Stimulated activated CD8-positive, alpha-beta memory T cell treated with anti-CD3 and anti-CD28 coated beads, Interleukin-2, amount 100 ng/mL, for 1 hour (primary cell): Measurements from ENCODE around the gene ABLIM1.

Experiments
- DNase-seq, 2 donors: peaks; one replicate each; pipeline ENCODE4 v3.0.0-alpha.2; 2020; ENCODE audit warnings: low read depth in 2 of 2

The ABLIM1 gene

GRCh38 chr10:114458216-114458920 is 199.7 kb downstream of the ABLIM1 start:
- DNase-seq = no peak

GRCh38 chr10:114453576-114453975 is 204.5 kb downstream of the ABLIM1 start:
- no peak for DNase-seq

GRCh38 chr10:114448897-114449296 is 209.2 kb downstream of the ABLIM1 start:
- no peak for DNase-seq

- DNase-seq = no peak
Measured at GRCh38 chr10:114445332-114445731, 212.7 kb downstream of the ABLIM1 start.

- no peak for DNase-seq
Measured at GRCh38 chr10:114444819-114445218, 213.3 kb downstream of the ABLIM1 start.

- no peak for DNase-seq
Measured at GRCh38 chr10:114442091-114442630, 215.9 kb downstream of the ABLIM1 start.

- no peak for DNase-seq
Measured at GRCh38 chr10:114441107-114441506, 217.0 kb downstream of the ABLIM1 start.

GRCh38 chr10:114437473-114438292 is 220.4 kb downstream of the ABLIM1 start:
- no peak for DNase-seq

- DNase-seq = no peak
Measured at GRCh38 chr10:114436941-114437340, 221.1 kb downstream of the ABLIM1 start.

- no peak for DNase-seq
Measured at GRCh38 chr10:114432566-114433093, 225.4 kb downstream of the ABLIM1 start.

- DNase-seq = no peak
Measured at GRCh38 chr10:114431414-114432135, 226.5 kb downstream of the ABLIM1 start.

GRCh38 chr10:114430688-114431413 is 227.2 kb downstream of the ABLIM1 start:
- no peak for DNase-seq

- DNase-seq = no peak
Measured at GRCh38 chr10:114429581-114430335, 228.3 kb downstream of the ABLIM1 start.

- no peak for DNase-seq
Measured at GRCh38 chr10:114427124-114427852, 230.8 kb downstream of the ABLIM1 start.

- DNase-seq = no peak
Measured at GRCh38 chr10:114426476-114426875, 231.6 kb downstream of the ABLIM1 start.

- DNase-seq = no peak
Measured at GRCh38 chr10:114420811-114421485, 237.1 kb downstream of the ABLIM1 start.

GRCh38 chr10:114418109-114418508 is 240.0 kb downstream of the ABLIM1 start:
- no peak for DNase-seq

- DNase-seq = no peak
Measured at GRCh38 chr10:114412907-114413797, 244.9 kb downstream of the ABLIM1 start.
